NCI-H82 treated with DMSO at 0.1 percent for 48 hours (cell line): Measurements from ENCODE around the gene ANKFY1.

Experiments
- DNase-seq: peaks from one replicate; lab custom pipeline; 2025; ENCODE audit not compliant: unreplicated experiment; lab: John Stamatoyannopoulos, UW

Gene ANKFY1

GRCh38 chr17:4263282-4264215 lies at the start of gene ANKFY1:
ANKFY1 (minus strand) TSS chr17:4263979; CDS start chr17:4263941, 38 bp downstream.
- peak; percentile 93 for DNase-seq

DNA sequence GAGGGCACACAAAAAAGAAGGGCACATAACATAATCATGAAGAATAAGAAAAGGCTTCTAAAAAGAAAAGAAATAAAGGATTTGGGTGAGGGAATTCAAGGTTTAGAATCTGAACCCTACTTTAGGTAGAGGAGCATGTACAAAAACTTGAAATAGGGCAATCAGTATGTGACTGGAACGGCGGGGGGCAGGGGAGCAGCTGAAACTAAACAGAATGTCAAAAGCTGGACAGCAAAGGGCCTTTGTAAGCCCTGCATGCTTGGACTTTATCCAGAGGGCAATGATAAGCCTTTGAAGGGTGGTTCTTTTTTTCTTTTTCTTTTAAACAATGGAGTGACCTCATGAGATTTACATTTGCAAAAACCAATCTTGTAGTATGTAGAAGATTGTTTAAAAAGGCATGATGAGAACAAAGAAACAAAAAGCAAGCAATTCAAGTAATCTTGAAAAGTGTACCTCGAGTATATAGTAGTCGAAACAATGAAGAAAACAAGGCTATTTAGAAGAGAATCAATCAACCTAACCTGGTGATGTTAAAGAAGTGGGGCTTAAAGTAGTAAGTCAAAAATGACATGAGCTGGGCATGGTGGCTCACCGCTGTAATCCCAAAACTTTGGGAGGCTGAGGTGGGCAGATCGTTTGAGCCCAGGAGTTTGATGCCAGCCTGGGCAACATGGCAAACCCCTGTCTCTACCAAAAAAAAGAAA lies 46.7 kb upstream of the ANKFY1 start:
- DNase-seq, result no peak

- no peak for DNase-seq
Measured at GRCh38 chr17:4309897-4310296, 46.1 kb upstream of the ANKFY1 start.

DNA sequence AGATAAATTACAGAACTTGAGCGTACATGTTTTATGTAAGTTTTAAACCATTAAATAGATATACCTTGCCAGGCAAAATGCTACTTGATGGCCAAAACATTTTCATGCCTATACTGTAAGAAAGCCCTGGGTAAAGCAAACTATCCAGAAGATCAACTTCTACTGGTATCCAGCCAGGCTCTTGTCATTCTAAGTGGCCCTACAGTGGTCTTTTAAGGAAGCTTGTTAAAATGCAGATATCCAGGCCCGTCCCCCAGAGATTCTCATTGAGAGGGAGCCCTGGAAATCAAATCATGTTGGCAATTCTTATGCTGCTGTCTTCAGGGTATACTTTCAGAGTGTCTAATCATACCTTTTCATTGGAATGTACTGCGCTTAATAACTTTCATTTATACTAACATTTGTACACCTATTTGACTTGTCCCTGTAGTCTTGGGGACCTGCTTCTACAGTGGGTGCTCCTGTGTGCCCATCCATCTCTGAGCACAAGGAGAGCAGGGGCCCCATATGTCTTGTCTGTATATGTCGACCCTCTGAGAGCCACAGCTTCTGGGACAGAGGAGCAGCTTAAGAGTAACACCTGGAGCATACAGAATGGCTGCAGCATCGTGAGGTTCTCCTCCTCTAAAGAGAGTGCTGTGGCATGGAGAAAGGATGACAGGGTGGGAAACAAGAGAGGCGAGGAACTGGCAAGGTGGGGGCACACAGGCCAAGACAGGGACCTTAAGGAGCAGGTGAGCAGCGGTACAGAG lies 43.6 kb upstream of the ANKFY1 start:
- DNase-seq, result no peak

DNA sequence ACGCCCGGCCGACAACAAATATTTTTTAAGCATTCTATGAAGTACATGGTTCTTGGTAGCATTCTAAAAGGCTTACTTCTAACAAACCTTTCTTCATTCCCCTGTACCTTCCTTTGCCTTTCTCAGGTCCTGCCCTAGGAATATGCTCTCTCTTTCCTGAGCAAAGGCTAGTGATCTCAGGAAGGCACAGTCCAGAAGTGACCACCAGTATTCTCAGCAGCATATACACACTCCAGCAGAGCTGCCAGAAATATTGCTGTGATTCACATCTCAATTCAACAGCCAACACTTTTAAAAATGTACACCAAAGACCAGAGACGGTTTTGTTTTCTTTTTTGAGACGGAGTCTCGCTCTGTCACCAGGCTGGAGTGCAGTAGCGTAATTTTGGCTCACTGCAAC lies 41.4 kb upstream of the ANKFY1 start:
- DNase-seq, result no peak

GRCh38 chr17:4304417-4305027 lies 40.7 kb upstream of the ANKFY1 start:
- peak; percentile 39 for DNase-seq

DNA sequence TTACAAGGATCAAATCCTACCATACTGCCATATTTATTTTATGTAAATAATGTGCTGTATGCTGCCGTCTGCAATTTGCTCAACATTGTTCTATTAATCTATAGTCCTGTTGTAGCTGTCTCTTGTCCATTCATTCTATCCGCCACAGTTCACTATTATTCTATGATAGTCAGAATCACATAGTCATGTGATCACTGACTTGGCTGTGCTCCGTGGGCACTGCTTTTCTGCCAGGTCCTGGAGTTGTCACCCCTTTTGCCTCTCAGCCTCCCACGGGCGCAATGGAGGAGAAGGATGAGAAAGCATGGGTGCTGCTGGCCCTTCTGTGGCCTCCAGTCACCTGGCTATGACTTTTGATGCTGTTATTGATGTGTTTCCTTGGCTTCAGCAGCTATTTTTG lies 37.3 kb upstream of the ANKFY1 start:
- no peak for DNase-seq

DNA sequence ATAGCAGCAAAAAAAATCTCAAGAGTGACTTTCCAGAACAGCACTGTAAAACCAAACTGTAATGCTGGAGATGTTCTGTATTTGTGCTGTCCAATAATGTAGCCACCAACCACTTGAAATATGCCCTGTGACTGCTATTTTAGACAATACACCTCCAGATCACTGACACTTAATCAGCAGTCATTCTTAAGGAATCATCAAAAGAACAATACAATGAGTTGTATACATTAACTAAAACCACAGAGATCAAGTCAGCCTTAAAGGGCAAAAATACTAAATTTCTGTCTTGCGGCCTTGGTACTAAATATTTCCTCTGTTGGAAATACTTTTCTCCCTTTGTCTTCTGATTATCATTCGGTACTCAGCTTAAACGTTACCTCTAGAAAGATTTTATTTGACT lies 33.6 kb upstream of the ANKFY1 start:
- no peak for DNase-seq

DNA sequence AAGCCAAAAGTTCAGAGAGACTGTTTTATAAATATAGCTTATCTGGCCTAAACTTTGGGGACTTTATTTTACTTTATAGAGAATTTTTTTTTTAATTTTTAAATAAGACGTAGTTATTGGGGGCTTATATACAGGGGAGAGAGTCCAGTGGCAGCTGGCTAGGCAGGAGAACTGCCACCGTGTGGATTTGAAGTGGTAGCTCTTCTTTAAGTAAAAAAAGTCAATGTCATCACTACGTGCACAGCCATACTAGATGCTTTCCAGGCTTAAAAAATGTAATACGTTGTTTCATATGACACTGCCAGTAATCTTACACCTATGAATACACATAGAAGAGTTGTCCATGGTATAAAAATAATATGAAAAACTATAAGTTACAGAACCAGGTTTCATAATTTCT lies 31.9 kb upstream of the ANKFY1 start:
- no peak for DNase-seq

- DNase-seq, result no peak
Measured at GRCh38 chr17:4293572-4293971, 29.8 kb upstream of the ANKFY1 start.

- DNase-seq, result no peak
Measured at GRCh38 chr17:4287710-4288109, 23.9 kb upstream of the ANKFY1 start.

GRCh38 chr17:4276514-4276913 lies 12.7 kb upstream of the ANKFY1 start:
- DNase-seq, result no peak

DNA sequence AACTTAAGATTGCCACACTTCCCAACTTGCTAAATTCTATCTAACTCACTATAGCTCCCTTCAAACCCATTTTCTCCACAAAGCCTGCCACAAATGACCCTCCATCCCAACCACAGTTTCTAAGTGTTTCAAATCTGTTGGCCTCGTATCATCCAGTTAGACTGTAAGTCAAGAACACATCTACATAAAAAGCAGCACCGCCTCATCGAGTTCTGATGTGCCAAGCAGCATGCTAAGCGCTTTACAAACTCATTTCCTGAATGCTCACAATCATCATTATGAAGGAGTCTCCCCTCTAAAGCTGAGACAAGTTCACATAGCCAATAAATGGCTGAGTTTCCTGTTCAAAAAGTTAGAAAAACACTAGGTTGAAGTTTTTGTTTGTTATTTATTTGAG lies 9.2 kb upstream of the ANKFY1 start:
- DNase-seq, result no peak

DNA sequence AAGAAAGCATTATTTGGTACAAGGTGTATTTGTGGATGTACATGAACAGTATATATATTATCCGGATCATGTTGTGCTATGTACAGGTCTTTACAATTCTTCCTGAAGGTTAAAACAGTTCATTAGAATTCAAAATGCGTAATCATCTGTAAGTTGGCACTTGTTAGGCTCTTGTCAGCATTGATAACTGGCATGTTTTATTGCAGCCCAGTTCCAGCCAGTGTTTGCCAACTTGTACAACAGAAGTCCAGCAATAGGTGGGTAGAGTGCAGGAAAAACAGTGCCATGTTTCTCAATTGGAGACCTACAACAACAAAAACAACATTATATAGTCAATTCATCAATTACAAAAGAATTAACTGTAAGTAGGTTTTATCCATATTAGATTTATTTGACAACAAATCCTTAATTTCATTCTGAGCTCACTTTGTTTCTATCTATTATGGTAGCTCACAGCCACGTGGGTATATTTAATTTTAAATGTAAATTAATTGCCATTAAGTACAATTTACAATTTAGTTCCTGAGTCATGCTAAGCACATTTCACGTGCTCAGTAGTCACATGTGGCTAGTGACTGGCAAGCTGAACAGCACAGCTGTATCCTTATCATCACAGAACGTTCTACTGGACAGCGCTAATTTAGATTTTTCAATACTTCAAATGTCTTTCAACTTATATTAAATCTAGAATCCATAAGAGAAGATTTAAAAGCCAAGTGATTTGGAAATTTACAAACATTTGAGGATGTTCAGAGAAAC lies 8.6 kb upstream of the ANKFY1 start:
- no peak for DNase-seq

DNA sequence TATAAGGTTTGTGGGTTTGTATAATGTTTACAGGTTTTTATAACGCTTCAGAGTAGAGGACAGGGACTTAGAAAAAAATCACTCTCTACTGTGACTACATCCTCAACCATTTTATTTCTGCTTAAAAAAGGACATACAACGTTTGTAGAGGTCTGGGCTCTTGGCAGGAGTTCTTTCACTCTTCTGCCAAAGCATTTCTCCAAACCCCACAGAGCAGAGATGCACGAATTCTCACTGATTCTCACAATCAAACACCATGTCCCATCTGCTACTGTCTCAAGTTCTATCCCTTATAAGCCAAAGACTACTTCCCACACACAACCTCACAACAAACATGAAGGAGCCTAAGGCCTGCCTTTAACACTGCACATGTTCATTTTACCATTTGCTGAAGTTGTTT lies 7.0 kb upstream of the ANKFY1 start:
- DNase-seq, result no peak

DNA sequence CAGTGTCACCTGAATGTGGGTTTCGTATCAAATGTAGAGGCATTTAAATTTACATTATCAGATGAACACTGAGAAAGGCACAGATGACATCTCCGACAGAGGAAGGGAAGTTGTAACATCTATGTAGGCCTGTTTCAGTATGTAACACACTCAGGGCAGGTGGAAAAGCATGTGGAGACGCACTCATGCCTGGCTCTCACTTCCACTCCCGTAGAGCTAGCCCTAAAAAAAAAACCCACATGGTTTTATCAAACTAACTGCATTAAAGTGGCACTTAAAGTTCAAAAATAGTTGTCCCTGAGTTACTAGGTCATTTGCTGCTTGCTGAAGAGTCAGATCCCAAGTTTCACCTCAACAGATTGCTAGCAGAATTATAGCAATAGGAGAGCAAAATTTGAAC lies 6.1 kb upstream of the ANKFY1 start:
- DNase-seq, result no peak

DNA sequence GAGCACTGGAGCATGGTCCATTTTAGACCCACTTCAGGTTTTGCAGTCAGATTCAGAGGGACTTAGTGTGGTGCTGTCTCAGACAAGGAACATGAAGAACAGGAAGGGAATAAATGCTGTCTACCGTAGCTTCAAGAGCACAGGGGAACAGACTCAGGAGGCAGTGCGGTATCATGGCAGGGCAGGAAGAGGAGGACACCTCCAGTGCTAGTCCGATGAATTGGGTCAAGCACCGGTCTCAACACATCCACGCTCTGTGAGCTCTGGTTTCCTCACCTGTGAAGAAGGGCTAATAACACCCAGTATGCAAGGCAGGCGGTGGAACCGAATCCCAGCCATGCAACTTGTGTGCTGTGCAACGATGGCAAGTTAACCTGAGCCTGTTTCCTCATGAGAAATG lies 3.6 kb upstream of the ANKFY1 start:
- no peak for DNase-seq

- no peak for DNase-seq
Measured at GRCh38 chr17:4266550-4266949, 2.8 kb upstream of the ANKFY1 start.

GRCh38 chr17:4262703-4263102 lies 1.1 kb downstream of the ANKFY1 start:
- DNase-seq, result no peak

DNA sequence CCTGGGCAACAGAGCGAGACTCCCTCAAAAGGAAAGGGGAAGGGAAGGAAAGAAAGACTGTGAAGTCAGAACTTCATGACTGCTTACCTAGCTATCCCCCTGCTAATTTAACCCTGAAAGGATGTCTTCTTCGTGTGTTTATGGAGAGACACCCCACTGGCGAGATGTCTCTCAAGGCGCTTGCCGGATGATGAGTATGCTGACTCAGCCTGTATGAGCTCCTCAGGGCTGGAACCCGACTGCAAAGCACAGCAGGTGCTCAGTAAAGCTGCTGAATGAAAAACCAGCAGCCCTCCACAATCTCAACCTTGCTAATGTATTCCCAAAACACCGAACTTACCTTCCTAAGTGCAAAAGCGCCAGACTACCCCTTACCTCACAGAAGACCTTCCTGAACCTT lies 2.3 kb downstream of the ANKFY1 start:
- DNase-seq, result no peak
